HEK293 (cell line): ENCODE data around the gene C17orf107.
"Not testable (repeated sequence)": the region's sequence is repeated elsewhere in the genome, so short reads cannot be mapped to it uniquely, and the experiment has no call there.

Experiments used
- CTCF ChIA-PET: fragments of 350-600 bp; formaldehyde crosslinking; extraction: SDS; loops from one replicate; lab custom pipeline; 2021; ENCODE audit warnings: antibody characterized with exemption; lab: Yijun Ruan, JAX
- POLR2A ChIA-PET: fragments of 300-600 bp; formaldehyde crosslinking; extraction: SDS; loops from one replicate; lab custom pipeline; 2020; ENCODE audit warnings: antibody characterized with exemption, inconsistent platforms; lab: Yijun Ruan, JAX
- H3K27ac ChIP-seq: fragments of 200-500 bp; sonication (Bioruptor generic); 2 replicates; pipeline ENCODE4 v1.5.1; 2014; ENCODE audit warnings: low read depth, low read length, control low read depth, inconsistent platforms; ENCODE audit errors: extremely low read depth
- H3K36me3 ChIP-seq, 2 experiments: fragments of 200-500 bp in 1 of 2; sonication (Bioruptor generic) in 1 of 2; 1 replicate in 1 of 2; 2 replicates in 1 of 2; pipeline ENCODE4 v1.5.1; 2014 to 2017; ENCODE audit warnings: inconsistent platforms in 2 of 2, low read length in 2 of 2; ENCODE audit not compliant: control insufficient read depth in 2 of 2, insufficient read depth in 1 of 2
- H3K4me1 ChIP-seq: fragments of 200-500 bp; sonication (Bioruptor generic); 2 replicates; pipeline ENCODE4 v1.5.1; 2014; ENCODE audit warnings: mild to moderate bottlenecking, low read length, inconsistent platforms; ENCODE audit not compliant: control insufficient read depth, insufficient read depth
- H3K4me3 ChIP-seq: 2 replicates; pipeline ENCODE4 v1.5.1; 2011; ENCODE audit warnings: low read depth, mild to moderate bottlenecking, control low read depth, low read length, moderate library complexity
- H3K9me3 ChIP-seq: fragments of 200-500 bp; sonication (Bioruptor generic); 2 replicates; pipeline ENCODE4 v1.5.1; 2014; ENCODE audit warnings: low read depth, low read length, inconsistent platforms; ENCODE audit not compliant: control insufficient read depth, insufficient read depth
- HOXC10 ChIP-seq: sonication (generic); formaldehyde crosslinking; IDR thresholded peaks from 2 replicates; pipeline ENCODE4 v1.8.1; 2023; ENCODE audit warnings: mild to moderate bottlenecking, missing genetic modification reagents
- MEIS1 ChIP-seq: sonication (generic); formaldehyde crosslinking; IDR thresholded peaks from 2 replicates; pipeline ENCODE4 v1.8.1; 2022; ENCODE audit warnings: missing genetic modification reagents, mild to moderate bottlenecking, borderline replicate concordance
- REST ChIP-seq: fragments of 450-650 bp; formaldehyde crosslinking; IDR thresholded peaks from 2 replicates; pipeline ENCODE4 v1.5.1; 2016; ENCODE audit warnings: missing biosample characterization, missing genetic modification characterization
- ZBTB11 ChIP-seq: fragments of 450-650 bp; formaldehyde crosslinking; conservative IDR thresholded peaks from 2 replicates; pipeline ENCODE4 v1.5.1; 2016; ENCODE audit warnings: low read depth, missing biosample characterization, missing genetic modification characterization
- ZNF140 ChIP-seq: fragments of 450-650 bp; formaldehyde crosslinking; IDR thresholded peaks from 2 replicates; pipeline ENCODE4 v1.5.1; 2016; ENCODE audit warnings: missing biosample characterization, missing genetic modification characterization
- ZNF394 ChIP-seq: fragments of 450-650 bp; formaldehyde crosslinking; IDR thresholded peaks from 2 replicates; pipeline ENCODE4 v1.5.1; 2016; ENCODE audit warnings: missing biosample characterization, missing genetic modification characterization, mild to moderate bottlenecking, moderate library complexity, borderline replicate concordance
- ZNF423 ChIP-seq: fragments of 450-650 bp; formaldehyde crosslinking; IDR thresholded peaks from 2 replicates; pipeline ENCODE4 v1.5.1; 2016; ENCODE audit warnings: missing biosample characterization, missing genetic modification characterization
- ZNF426 ChIP-seq: fragments of 450-650 bp; formaldehyde crosslinking; IDR thresholded peaks from 2 replicates; pipeline ENCODE4 v1.5.1; 2017; ENCODE audit warnings: missing biosample characterization, missing genetic modification characterization, mild to moderate bottlenecking, inconsistent platforms, moderate library complexity
- ZNF518A ChIP-seq: fragments of 450-650 bp; formaldehyde crosslinking; conservative IDR thresholded peaks from 2 replicates; pipeline ENCODE4 v1.5.1; 2016; ENCODE audit warnings: low read depth, missing biosample characterization, missing genetic modification characterization
- ZNF555 ChIP-seq: fragments of 450-650 bp; formaldehyde crosslinking; conservative IDR thresholded peaks from 2 replicates; pipeline ENCODE4 v1.5.1; 2017; ENCODE audit warnings: missing biosample characterization, mild to moderate bottlenecking, missing genetic modification characterization, inconsistent platforms
- ZNF623 ChIP-seq: fragments of 450-650 bp; formaldehyde crosslinking; IDR thresholded peaks from 2 replicates; pipeline ENCODE4 v1.5.1; 2016; ENCODE audit warnings: missing biosample characterization, missing genetic modification characterization
- ZNF654 ChIP-seq: fragments of 450-650 bp; formaldehyde crosslinking; IDR thresholded peaks from 2 replicates; pipeline ENCODE4 v1.5.1; 2016; ENCODE audit warnings: low read depth, missing biosample characterization, missing genetic modification characterization

Gene C17orf107

GRCh38 chr17:4869058-4869998 lies 30.0 kb upstream of the C17orf107 start:
- H3K4me1 ChIP-seq, H3K27ac ChIP-seq, H3K4me3 ChIP-seq, H3K9me3 ChIP-seq: not testable (repeated sequence)
- TF ChIP-seq ZNF654 (tag by site-specific recombination), result peak; percentile 18; the same call in 1 of the 2 replicates
- peak; percentile 70; the same call in 1 of the 2 replicates for TF ChIP-seq ZNF394
- peak; percentile 54 for TF ChIP-seq ZNF518A
- 0 out of 2 replicates have a peak, but pooled peaks have one; percentile 10 for TF ChIP-seq ZNF623
- TF ChIP-seq ZNF140, result peak; percentile 9; the same call in 1 of the 2 replicates
- peak; percentile 46 for TF ChIP-seq ZNF426 (tag by site-specific recombination)
- peak; percentile 48 for TF ChIP-seq ZNF555 (tag by site-specific recombination)
- 0 out of 2 replicates have a peak, but pooled peaks have one; percentile 15 for TF ChIP-seq ZBTB11
- H3K36me3 ChIP-seq, result peaks cover 5 to 10% of the 10 kb centered on the region in 2 experiments; a peak in 2 of 3 replicates
- ChIA-PET CTCF (interaction anchor here (0.6 to 1.8 kb wide), 3 partner anchors 10 to 302 kb away, joined by 3 to 6 read pairs (median 3); no protein-coding TSS in a partner anchor), POLR2A (interaction anchor here (0.7 kb wide), 1 partner anchor 61 kb away, joined by 4 read pairs; no protein-coding TSS in a partner anchor)

GRCh38 chr17:4870855-4871254 lies 28.5 kb upstream of the C17orf107 start:
- TF ChIP-seq ZNF518A (no peak), REST (tag by site-specific recombination) (no peak), MEIS1 (CRISPR knock-in tag) (no peak), HOXC10 (no peak), ZNF423 (tag by site-specific recombination) (no peak)
- Histone ChIP-seq H3K4me3 (no peak overlapping the region), H3K4me1 (no peaks in the 10 kb centered on the region), H3K36me3 (peaks cover 5 to 10% of the 10 kb centered on the region in 2 experiments; a peak in 2 of 3 replicates), H3K9me3 (no peaks in the 10 kb centered on the region), H3K27ac (no peak overlapping the region)
- ChIA-PET CTCF (interaction anchor here (0.6 to 1.3 kb wide), 3 partner anchors 81 to 305 kb away, joined by 3 read pairs; no protein-coding TSS in a partner anchor), POLR2A (interaction anchor here (0.7 kb wide), 1 partner anchor 69 kb away, joined by 4 read pairs; no protein-coding TSS in a partner anchor)
